ENCODE results near the gene DLG2. TPM values are rescaled to one million over a fixed set of nuclear protein-coding genes. Genes with fewer than 3 reads are reported as not detected.

The DLG2 gene
- total RNA-seq, 1 donor from 2014 or later, result 6.7 TPM

GRCh38 chr11:84763931-84764330 lies 863.2 kb downstream of the DLG2 start:
- no peaks in the 10 kb centered on the region for H3K36me3 Mint-ChIP-seq
- no peaks in the 10 kb centered on the region for H3K4me1 Mint-ChIP-seq
- H3K27ac Mint-ChIP-seq, result no peak overlapping the region
- H3K4me3 Mint-ChIP-seq, result no peak overlapping the region
- peaks cover 2% of the 10 kb centered on the region for H3K27me3 Mint-ChIP-seq (ENCODE audit: low read depth)
- TF ChIP-seq CTCF (IDR thresholded peaks at IDR 0.05; ENCODE audit: unreplicated experiment), result no peak
- peaks cover 2% of the 10 kb centered on the region for H3K9me3 Mint-ChIP-seq
- DNase-seq (ENCODE audit: low spot score in 2 of 2, unreplicated experiment in 2 of 2), result no peak

GRCh38 chr11:84757711-84758110 lies 869.4 kb downstream of the DLG2 start:
- H3K9me3 Mint-ChIP-seq, result peaks cover 3% of the 10 kb centered on the region
- no peak overlapping the region for H3K4me3 Mint-ChIP-seq
- no peak overlapping the region for H3K27ac Mint-ChIP-seq
- H3K4me1 Mint-ChIP-seq, result no peaks in the 10 kb centered on the region
- H3K27me3 Mint-ChIP-seq (ENCODE audit: low read depth), result peaks cover 2% of the 10 kb centered on the region
- no peak for TF ChIP-seq CTCF (IDR thresholded peaks at IDR 0.05; ENCODE audit: unreplicated experiment)
- H3K36me3 Mint-ChIP-seq, result no peaks in the 10 kb centered on the region
- no peak for DNase-seq (ENCODE audit: low spot score in 2 of 2, unreplicated experiment in 2 of 2)

- H3K36me3 Mint-ChIP-seq, result no peaks in the 10 kb centered on the region
- no peaks in the 10 kb centered on the region for H3K27me3 Mint-ChIP-seq (ENCODE audit: low read depth)
- no peaks in the 10 kb centered on the region for H3K4me1 Mint-ChIP-seq
- DNase-seq (ENCODE audit: low spot score in 2 of 2, unreplicated experiment in 2 of 2), result no peak
- H3K9me3 Mint-ChIP-seq, result peaks cover 3% of the 10 kb centered on the region
- no peak overlapping the region for H3K4me3 Mint-ChIP-seq
- no peak overlapping the region for H3K27ac Mint-ChIP-seq
- no peak for TF ChIP-seq CTCF (IDR thresholded peaks at IDR 0.05; ENCODE audit: unreplicated experiment)
These were observed 875.8 kb downstream of the DLG2 start for GRCh38 chr11:84751371-84751770.

GRCh38 chr11:84747871-84748270 lies 879.3 kb downstream of the DLG2 start:
- Mint-ChIP-seq H3K4me1 (no peaks in the 10 kb centered on the region), H3K27me3 (ENCODE audit: low read depth) (no peaks in the 10 kb centered on the region), H3K4me3 (no peak overlapping the region), H3K27ac (no peak overlapping the region), H3K36me3 (no peaks in the 10 kb centered on the region), H3K9me3 (no peaks in the 10 kb centered on the region)
- no peak for DNase-seq (ENCODE audit: low spot score in 2 of 2, unreplicated experiment in 2 of 2)
- no peak for TF ChIP-seq CTCF (IDR thresholded peaks at IDR 0.05; ENCODE audit: unreplicated experiment)

- no peak for TF ChIP-seq CTCF (IDR thresholded peaks at IDR 0.05; ENCODE audit: unreplicated experiment)
- H3K36me3 Mint-ChIP-seq, result no peaks in the 10 kb centered on the region
- no peak overlapping the region for H3K27ac Mint-ChIP-seq
These were observed 887.1 kb downstream of the DLG2 start for GRCh38 chr11:84740050-84740449.

GRCh38 chr11:84724256-84724655 lies 902.9 kb downstream of the DLG2 start:
- H3K27me3 Mint-ChIP-seq (ENCODE audit: low read depth), result peaks cover 62% of the 10 kb centered on the region

More at GRCh38 chr11:84740050-84740449, 887.1 kb downstream of the DLG2 start:
- no peak for DNase-seq (ENCODE audit: low spot score in 2 of 2, unreplicated experiment in 2 of 2)
- Mint-ChIP-seq H3K4me1 (no peaks in the 10 kb centered on the region), H3K9me3 (peaks cover 9% of the 10 kb centered on the region), H3K27me3 (ENCODE audit: low read depth) (peaks cover 3% of the 10 kb centered on the region), H3K4me3 (no peak overlapping the region)

More at GRCh38 chr11:84724256-84724655, 902.9 kb downstream of the DLG2 start:
- no peak for DNase-seq (ENCODE audit: low spot score in 2 of 2, unreplicated experiment in 2 of 2)
- Mint-ChIP-seq H3K4me3 (no peak overlapping the region), H3K9me3 (peaks cover 4% of the 10 kb centered on the region), H3K27ac (no peak overlapping the region), H3K4me1 (peaks cover 7% of the 10 kb centered on the region), H3K36me3 (no peaks in the 10 kb centered on the region)
- no peak for TF ChIP-seq CTCF (IDR thresholded peaks at IDR 0.05; ENCODE audit: unreplicated experiment)

Data from mesothelial cell of epicardium (in vitro differentiated cells).